Right lobe of liver (tissue), 6 donors: ENCODE measurements around the gene STK10. TPM values are rescaled to one million over a fixed set of nuclear protein-coding genes. Genes with fewer than 3 reads are reported as not detected.
A peak's percentile ranks its signal among the peaks of the same experiment; 100 is the strongest.

Source experiments
- ATAC-seq, 4 donors: fragments of 200-7000 bp; cut with Tn5 transposase; one replicate each; pipeline ENCODE4 v1.9.1; 2020; ENCODE audit warnings: mild to moderate bottlenecking in 4 of 4, moderate library complexity in 4 of 4
- DNase-seq, 3 donors: peaks; one replicate each; pipeline ENCODE4 v3.0.0-alpha.2; 2020
- H3K27ac ChIP-seq, 3 donors: fragments of 200-600 bp; one replicate each; pipeline ENCODE4 v1.8.0; 2022
- H3K27me3 ChIP-seq, 2 donors: fragments of 200-600 bp; one replicate each; pipeline ENCODE4 v1.8.0; 2022
- H3K36me3 ChIP-seq, 4 donors: fragments of 200-600 bp; sonication (generic) in 1 of 4; one replicate each; pipeline versions ENCODE4 v1.5.1 to v1.8.0; 2017 to 2022; ENCODE audit warnings: control low read depth in 1 of 4
- H3K4me1 ChIP-seq, 4 donors: fragments of 200-600 bp; sonication (generic) in 1 of 4; one replicate each; pipeline versions ENCODE4 v1.5.1 to v1.8.0; 2017 to 2022; ENCODE audit warnings: control low read depth in 1 of 4
- H3K4me3 ChIP-seq, 3 donors: fragments of 200-600 bp; one replicate each; pipeline ENCODE4 v1.8.0; 2022
- H3K9me3 ChIP-seq, 4 donors: fragments of 200-600 bp; sonication (generic) in 1 of 4; one replicate each; pipeline versions ENCODE4 v1.5.1 to v1.8.0; 2017 to 2022; ENCODE audit warnings: control low read depth in 1 of 4
- CTCF ChIP-seq, 4 donors: fragments of 200-600 bp in 3 of 4; fragments of 450-650 bp in 1 of 4; IDR thresholded peaks; one replicate each; pipeline versions ENCODE4 v1.5.1 to v1.8.0; 2016 to 2022; ENCODE audit warnings: antibody characterized with exemption in 4 of 4, mild to moderate bottlenecking in 2 of 4
- POLR2A ChIP-seq: fragments of 450-650 bp; IDR thresholded peaks from one replicate; pipeline ENCODE4 v1.6.1; 2017; ENCODE audit warnings: antibody characterized with exemption, mild to moderate bottlenecking
- WGBS: methylation state at CpG from one replicate; pipeline ENCODE4 v1.1.6; 2018; ENCODE audit warnings: low coverage, low lambda C conversion rate; ENCODE audit not compliant: insufficient coverage; ENCODE audit errors: missing lambda C conversion rate; 5-methylcytosine and 5-hydroxymethylcytosine counted together
- intact Hi-C, 2 donors: fragments of 100-400 bp; cut with DNase I; formaldehyde crosslinking; loops; one replicate each; pipeline versions ENCODE4 v1.11.2 to v1.14.1; 2022
- total RNA-seq, 6 experiments: library from RNA; depleted of rRNA in 2 of 6; stranded (reverse); fragments of >200 nt in 2 of 6; fragmentation: NEBNext Ultra II Directional in 3 of 6; extraction: Animal tissue kit (Norgen Biotek cat#: 25700) in 3 of 6; gene quantifications; one replicate each; pipeline versions ENCODE4 v1.1.0 to v1.2.4, GENCODE V29; 2016 to 2023
- donor health status: DM: no; HTN: yes; CAD: no.
- donor health status: DM: no; HTN: no; CAD: no.
- donor health status: DM: no; HTN: no; CAD: no.
- donor health status: DM: no; HTN: yes; CAD: no.
- donor health status: DM: no; HTN: yes; CAD: no.

The STK10 gene
- total RNA-seq, 6 experiments from 2014 or later: 6.9 to 27.4 (median 9.0) TPM

GRCh38 chr5:172089298-172090117 lies 98.5 kb downstream of the STK10 start:
- Histone ChIP-seq H3K4me3 (no peak overlapping the region), H3K4me1 (no peaks in the 10 kb centered on the region), H3K9me3 (no peaks in the 10 kb centered on the region), H3K36me3 (peaks cover 0 to 9% (median 0%) of the 10 kb centered on the region in 4 donors), H3K27ac (no peak overlapping the region), H3K27me3 (no peaks in the 10 kb centered on the region)
- ATAC-seq (no peak), DNase-seq (peak in 1 of 3 donors; percentile 2)
- no peak for TF ChIP-seq POLR2A
- no peak for TF ChIP-seq CTCF (IDR thresholded peaks at IDR 0.05)
- 83% methylated on average over 6 of the region's 7 CpGs for WGBS
- intact Hi-C loops: no loop called here

DNA sequence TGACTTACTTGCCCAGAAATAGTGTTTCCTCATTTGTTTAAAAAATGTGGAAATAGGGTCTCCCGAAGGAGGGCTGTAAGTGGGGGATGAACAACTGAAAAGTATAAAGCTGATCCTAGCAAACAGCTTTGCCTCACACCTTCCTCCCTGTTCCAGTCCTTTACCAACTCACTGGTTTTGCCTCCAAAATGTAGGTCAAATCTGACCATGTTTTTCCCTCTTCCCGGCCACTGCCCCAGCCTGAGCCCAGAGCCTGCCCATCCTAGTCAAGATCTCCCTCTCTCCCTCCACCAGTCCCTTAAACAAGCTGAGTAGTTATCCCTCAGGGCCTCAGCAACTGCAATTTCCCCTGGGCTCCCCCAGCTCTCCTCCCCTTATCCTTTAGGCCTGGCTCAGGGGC lies 99.2 kb downstream of the STK10 start:
- no peak overlapping the region for H3K27ac ChIP-seq
- no peak for TF ChIP-seq POLR2A
- TF ChIP-seq CTCF (IDR thresholded peaks at IDR 0.05): no peak
- no peaks in the 10 kb centered on the region for H3K27me3 ChIP-seq
- WGBS: 73% methylated on average over 2 of the region's 2 CpGs
- H3K36me3 ChIP-seq: peaks cover 0 to 9% (median 0%) of the 10 kb centered on the region in 4 donors
- ATAC-seq (no peak), DNase-seq (peak in 1 of 3 donors; percentile 17)
- no peaks in the 10 kb centered on the region for H3K4me1 ChIP-seq
- H3K4me3 ChIP-seq: no peak overlapping the region
- H3K9me3 ChIP-seq: no peaks in the 10 kb centered on the region
- intact Hi-C loops: no loop called here

GRCh38 chr5:172086194-172086975 lies 101.6 kb downstream of the STK10 start:
- TF ChIP-seq POLR2A: no peak
- TF ChIP-seq CTCF (IDR thresholded peaks at IDR 0.05): no peak
- intact Hi-C loops: no loop called here
- Histone ChIP-seq H3K36me3 (peaks cover 0 to 5% (median 0%) of the 10 kb centered on the region in 4 donors), H3K27me3 (no peaks in the 10 kb centered on the region), H3K27ac (no peak overlapping the region), H3K4me3 (no peak overlapping the region), H3K9me3 (no peaks in the 10 kb centered on the region), H3K4me1 (no peaks in the 10 kb centered on the region)
- DNase-seq: peak in 1 of 3 donors; percentile 37
- 82% methylated on average over 7 of the region's 14 CpGs for WGBS
- peak in 1 of 4 donors; percentile 27 for ATAC-seq

- no CpG with 5 or more reads among the region's 10 CpGs for WGBS
- no peaks in the 10 kb centered on the region for H3K27me3 ChIP-seq
- H3K36me3 ChIP-seq: peaks cover 0 to 5% (median 0%) of the 10 kb centered on the region in 4 donors
- no peak for ATAC-seq
- no peaks in the 10 kb centered on the region for H3K4me1 ChIP-seq
- H3K4me3 ChIP-seq: no peak overlapping the region
- TF ChIP-seq POLR2A (no peak), CTCF (IDR thresholded peaks at IDR 0.05) (no peak)
- H3K27ac ChIP-seq: no peak overlapping the region
- H3K9me3 ChIP-seq: no peaks in the 10 kb centered on the region
- peak in 1 of 3 donors; percentile 36 for DNase-seq
- intact Hi-C loops: no loop called here
Measured at GRCh38 chr5:172085738-172086137, 102.3 kb downstream of the STK10 start.
